ENCODE measurements around the gene PPY.

DNA sequence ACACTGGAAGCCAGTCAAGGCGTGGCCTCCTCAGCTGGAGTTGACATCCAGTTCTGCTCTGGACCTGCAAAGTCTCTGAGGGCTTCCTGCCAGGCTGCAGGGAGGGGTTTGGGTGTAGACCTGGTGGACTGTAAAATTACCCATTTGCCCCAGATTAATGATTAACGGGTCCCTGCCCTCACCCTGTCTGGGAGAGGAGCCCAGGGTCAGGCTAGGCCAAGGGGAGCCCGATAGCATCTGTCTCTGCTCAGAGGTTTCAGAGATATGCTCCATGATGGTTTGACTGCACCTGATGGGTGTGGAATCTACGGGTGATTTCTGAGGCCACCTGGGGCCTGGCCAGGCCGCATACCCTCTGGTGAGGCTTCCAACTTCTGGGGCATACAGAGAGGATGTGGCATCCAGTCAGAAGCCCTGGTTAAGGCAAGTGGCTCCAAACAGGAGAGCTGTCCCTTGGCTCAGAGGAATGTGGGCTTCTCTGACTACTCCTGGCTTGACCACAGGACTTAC, 11.2 kb downstream of the PPY start:
- no peak for TF ChIP-seq POLR2A (IDR thresholded peaks at IDR 0.05; ENCODE audit: low read length)
- TF ChIP-seq GATA1 (IDR thresholded peaks at IDR 0.05; ENCODE audit: low read depth, low read length), result no peak

Data from erythroblast (primary cell).